Thymus (tissue), 11 donors: ENCODE results near the gene SLC7A6. TPM values are rescaled to one million over a fixed set of nuclear protein-coding genes. Genes with fewer than 3 reads are reported as not detected.

Experiments
- DNase-seq, 9 donors: peaks; one replicate each; pipeline ENCODE4 v3.0.0-alpha.2; 2013; ENCODE audit warnings: low spot score in 9 of 9, low read depth in 6 of 9, missing footprints in 1 of 9
- H3K27ac ChIP-seq, 2 donors: one replicate each; pipeline ENCODE4 v1.5.1; 2013; ENCODE audit warnings: control low read depth in 1 of 2, low read depth in 1 of 2, low read length in 1 of 2, mild to moderate bottlenecking in 1 of 2, moderate library complexity in 1 of 2
- H3K27me3 ChIP-seq, 2 donors: one replicate each; pipeline ENCODE4 v1.5.1; 2013; ENCODE audit warnings: low read length in 1 of 2; ENCODE audit not compliant: control insufficient read depth in 2 of 2, insufficient read depth in 1 of 2
- H3K36me3 ChIP-seq, 2 donors: one replicate each; pipeline ENCODE4 v1.5.1; 2013; ENCODE audit warnings: low read length in 1 of 2, mild to moderate bottlenecking in 1 of 2, moderate library complexity in 1 of 2; ENCODE audit not compliant: control insufficient read depth in 2 of 2, insufficient read depth in 2 of 2
- H3K4me1 ChIP-seq, 2 donors: one replicate each; pipeline ENCODE4 v1.5.1; 2013; ENCODE audit warnings: low read length in 2 of 2; ENCODE audit not compliant: control insufficient read depth in 2 of 2, insufficient read depth in 2 of 2
- H3K4me3 ChIP-seq, 2 donors: one replicate each; pipeline ENCODE4 v1.5.1; 2013; ENCODE audit warnings: low read length in 2 of 2, control low read depth in 1 of 2, mild to moderate bottlenecking in 1 of 2
- H3K9me3 ChIP-seq, 2 donors: one replicate each; pipeline ENCODE4 v1.5.1; 2013; ENCODE audit warnings: low read length in 1 of 2, mild to moderate bottlenecking in 1 of 2; ENCODE audit not compliant: control insufficient read depth in 2 of 2, insufficient read depth in 1 of 2
- WGBS: extraction: QIAGEN DNeasy Blood & Tissue Kit; methylation state at CpG from one replicate; pipeline ENCODE4 v1.1.7; 2013; 5-methylcytosine and 5-hydroxymethylcytosine counted together
- polyA plus RNA-seq: library from polyadenylated mRNA; stranded (reverse); fragments of 200-250 nt; gene quantifications from one replicate; pipeline ENCODE4 v1.2.3, GENCODE V29; 2013
- total RNA-seq: library from RNA; stranded (reverse); fragments of 120-200 nt; gene quantifications from one replicate; pipeline ENCODE4 v1.2.4, GENCODE V29; 2013
- donor health status: healthy.

SLC7A6 gene
- total and polyA plus RNA-seq, 2 donors = 42.3 to 47.3 TPM

DNA sequence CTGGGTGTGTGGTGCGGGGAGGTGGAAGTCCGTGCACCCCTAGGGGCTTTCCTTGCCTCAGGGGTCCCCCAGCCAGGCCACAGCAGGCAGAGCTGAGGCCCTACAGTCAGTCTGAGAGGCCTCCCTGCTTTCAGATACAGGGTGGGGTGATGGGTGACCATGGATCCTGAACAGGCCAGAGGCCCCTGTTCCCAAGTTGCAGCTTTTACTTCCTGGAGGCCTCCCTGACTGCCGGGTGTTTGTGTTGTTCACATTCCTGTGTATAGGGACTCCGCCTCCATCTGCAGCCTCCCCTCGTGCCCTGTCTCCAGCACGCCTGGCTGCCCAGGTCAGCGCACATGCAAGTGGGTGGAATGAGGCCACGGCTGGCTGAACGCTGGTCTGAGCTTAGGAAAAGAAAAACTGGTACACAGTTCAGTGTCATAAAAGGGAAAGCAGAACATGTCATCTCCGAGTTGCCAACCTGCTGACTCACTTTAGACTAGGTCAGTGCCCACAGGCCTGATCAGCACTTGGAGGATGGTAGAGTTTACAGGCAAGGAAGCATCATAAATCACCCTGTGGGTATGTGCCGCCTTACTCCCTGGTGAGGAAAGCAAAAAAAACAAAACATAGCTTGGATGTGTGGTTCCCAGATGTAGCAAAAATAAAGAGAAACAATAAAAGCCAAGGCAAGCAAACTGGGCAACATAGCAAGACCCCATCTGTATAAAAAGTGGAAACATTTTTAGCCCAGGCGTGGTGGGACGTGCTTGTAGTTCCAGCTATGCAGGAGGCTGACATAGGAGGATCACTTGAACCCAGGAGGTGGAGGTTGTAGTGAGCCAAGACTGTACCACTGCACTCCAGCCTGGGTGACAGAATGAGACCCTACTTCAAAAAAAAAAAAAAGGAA is 6.2 kb upstream of the SLC7A6 start:
- Histone ChIP-seq H3K27ac (peak overlapping the region; percentile 92 to 100), H3K4me1 (peaks cover 55 to 95% of the 10 kb centered on the region in 2 donors), H3K27me3 (no peaks in the 10 kb centered on the region), H3K9me3 (peaks cover 1 to 9% of the 10 kb centered on the region in 2 donors), H3K4me3 (peak overlapping the region; percentile 9 to 13), H3K36me3 (peaks cover 45 to 57% of the 10 kb centered on the region in 2 donors)
- 55% methylated on average over 13 of the region's 13 CpGs for WGBS
- DNase-seq = peak in 1 of 9 donors; percentile 46

GRCh38 chr16:68259007-68259825 is 5.1 kb upstream of the SLC7A6 start:
- H3K36me3 ChIP-seq = peaks cover 35 to 48% of the 10 kb centered on the region in 2 donors
- no peak overlapping the region for H3K4me3 ChIP-seq
- WGBS = 66% methylated on average over 27 of the region's 27 CpGs
- DNase-seq = peak in 1 of 9 donors; percentile 74
- peaks cover 1 to 9% of the 10 kb centered on the region in 2 donors for H3K9me3 ChIP-seq
- peak overlapping the region; percentile 2 to 100 for H3K27ac ChIP-seq
- H3K27me3 ChIP-seq = no peaks in the 10 kb centered on the region
- peaks cover 58 to 94% of the 10 kb centered on the region in 2 donors for H3K4me1 ChIP-seq

GRCh38 chr16:68263559-68264127 is 683 bp upstream of the SLC7A6 start:
- WGBS = 43% methylated on average over 11 of the region's 11 CpGs
- Histone ChIP-seq H3K9me3 (peaks cover 1 to 4% of the 10 kb centered on the region in 2 donors), H3K27ac (peak overlapping the region; percentile 90 to 94), H3K4me1 (peaks cover 44 to 79% of the 10 kb centered on the region in 2 donors), H3K4me3 (peak overlapping the region; percentile 68 to 99), H3K27me3 (no peaks in the 10 kb centered on the region), H3K36me3 (peaks cover 23 to 35% of the 10 kb centered on the region in 2 donors)
- DNase-seq = no peak

DNA sequence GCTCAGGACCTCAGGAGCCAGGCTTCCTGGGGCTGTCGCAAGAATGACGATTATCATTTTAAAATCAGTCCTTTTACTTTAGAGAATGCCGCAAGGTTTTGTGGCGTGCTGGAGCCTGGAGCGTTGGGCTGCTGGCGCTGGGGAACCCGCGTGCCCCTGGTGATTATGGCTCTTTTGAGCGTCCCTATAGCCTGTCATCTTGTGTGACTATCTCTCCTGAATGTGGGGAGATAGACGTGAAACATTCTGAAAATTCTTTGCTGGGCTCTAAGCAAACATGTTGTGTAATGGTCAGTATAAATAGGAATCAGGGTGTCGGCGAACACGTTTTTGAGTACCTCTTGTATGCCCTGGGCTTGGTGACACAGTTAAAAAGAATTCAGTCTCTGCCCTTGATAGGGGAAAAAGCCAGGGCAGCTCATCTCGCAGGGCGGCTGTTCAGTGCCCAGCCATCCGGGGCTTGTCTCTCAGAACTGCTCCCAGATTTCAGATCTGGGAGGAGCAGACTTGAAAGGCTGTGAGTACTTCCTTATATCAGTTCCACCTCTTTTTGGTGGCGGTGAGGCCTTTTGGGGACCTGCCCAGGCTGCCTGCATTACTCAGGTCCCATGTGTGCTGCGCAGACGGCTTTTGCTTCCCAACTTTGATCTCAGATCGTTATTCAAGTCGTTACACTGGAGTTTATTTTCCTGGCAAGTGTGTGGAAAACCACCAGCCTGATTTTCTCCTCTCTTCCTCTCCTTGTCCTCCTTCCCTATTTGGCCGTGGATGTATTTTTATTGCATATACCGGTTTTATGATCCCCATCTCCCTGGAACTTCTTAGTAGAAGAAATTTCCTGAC is 973 bp downstream of the SLC7A6 start:
- peak in 1 of 9 donors; percentile 70 for DNase-seq
- Histone ChIP-seq H3K9me3 (no peaks in the 10 kb centered on the region), H3K4me1 (peaks cover 40 to 76% of the 10 kb centered on the region in 2 donors), H3K36me3 (peaks cover 11 to 29% of the 10 kb centered on the region in 2 donors), H3K27ac (peak overlapping the region; percentile 78 to 94), H3K27me3 (no peaks in the 10 kb centered on the region), H3K4me3 (peak overlapping the region; percentile 68 to 99)
- WGBS = 8% methylated on average over 23 of the region's 23 CpGs

DNA sequence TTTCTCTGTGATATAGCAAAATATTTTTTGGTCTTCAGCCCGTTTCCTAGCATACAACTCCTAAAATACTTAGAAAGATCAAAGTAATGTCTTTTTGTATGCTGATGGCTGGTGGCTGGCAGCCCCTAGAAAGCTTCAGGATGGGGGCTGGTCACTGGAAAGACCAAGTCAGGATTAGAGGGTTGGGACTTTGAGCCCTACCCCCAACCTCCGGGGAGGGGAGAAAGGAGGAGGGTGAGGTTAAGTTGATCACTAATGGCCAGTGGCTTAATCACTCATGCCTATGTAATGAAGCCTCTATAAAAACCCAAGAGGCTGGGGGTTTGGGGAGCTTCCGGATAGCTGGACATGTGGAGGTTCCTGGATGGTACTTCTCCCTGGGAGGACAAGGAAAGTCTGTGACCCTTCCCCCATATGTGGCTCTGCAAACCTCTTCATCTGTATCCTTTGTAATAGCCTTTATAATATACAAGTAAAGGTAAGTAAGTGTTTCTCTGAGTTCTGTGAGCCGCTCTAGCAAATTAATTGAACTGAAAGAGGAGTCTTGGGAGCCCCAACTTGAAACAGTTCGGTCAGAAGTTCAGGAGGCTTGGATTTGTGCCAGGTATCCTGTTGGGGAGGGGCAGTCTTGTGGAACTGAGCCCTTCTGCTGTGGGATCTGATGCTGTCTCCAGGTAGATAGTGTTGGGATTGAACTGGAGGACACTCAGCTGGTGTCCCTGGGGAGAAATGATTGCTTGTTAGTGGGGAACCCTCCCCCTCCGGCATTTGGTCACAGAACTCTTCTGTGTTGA is 3.5 kb downstream of the SLC7A6 start:
- WGBS = 94% methylated on average over 6 of the region's 6 CpGs
- Histone ChIP-seq H3K27me3 (no peaks in the 10 kb centered on the region), H3K36me3 (peaks cover 17 to 44% of the 10 kb centered on the region in 2 donors), H3K9me3 (no peaks in the 10 kb centered on the region), H3K4me1 (peaks cover 45 to 77% of the 10 kb centered on the region in 2 donors), H3K27ac (peak overlapping the region in 1 of 2 donors; percentile 31), H3K4me3 (no peak overlapping the region)
- DNase-seq = no peak

DNA sequence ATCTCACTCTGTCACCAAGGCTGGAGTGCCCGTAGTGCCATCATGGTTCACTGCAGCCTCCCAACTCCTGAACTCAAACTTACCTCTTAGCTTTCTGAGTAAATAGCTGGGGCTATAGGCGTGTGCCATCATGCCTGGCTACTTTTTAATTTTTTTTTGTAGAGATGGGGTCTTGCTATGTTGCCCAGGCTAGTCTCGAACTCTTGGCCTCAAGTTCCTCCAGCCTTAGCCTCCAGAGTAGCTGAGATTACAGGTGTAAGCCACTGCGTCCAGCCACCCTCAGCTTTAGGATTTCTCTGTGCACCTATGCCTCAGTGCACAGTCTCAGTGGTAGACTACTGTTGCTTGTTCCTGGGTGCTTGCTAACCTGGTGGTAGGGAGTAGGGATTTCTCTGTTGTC is 5.5 kb downstream of the SLC7A6 start:
- DNase-seq = no peak
- H3K4me1 ChIP-seq = peaks cover 60 to 86% of the 10 kb centered on the region in 2 donors
- peaks cover 28 to 64% of the 10 kb centered on the region in 2 donors for H3K36me3 ChIP-seq
- WGBS = 97% methylated on average over 4 of the region's 4 CpGs
- H3K4me3 ChIP-seq = no peak overlapping the region
- H3K27me3 ChIP-seq = no peaks in the 10 kb centered on the region
- peaks cover 1 to 2% of the 10 kb centered on the region in 2 donors for H3K9me3 ChIP-seq
- H3K27ac ChIP-seq = peak overlapping the region; percentile 60 to 64

GRCh38 chr16:68270353-68270752 is 6.0 kb downstream of the SLC7A6 start:
- 61% methylated on average over 1 of the region's 1 CpG for WGBS
- peaks cover 31 to 66% of the 10 kb centered on the region in 2 donors for H3K36me3 ChIP-seq
- H3K4me1 ChIP-seq = peaks cover 64 to 90% of the 10 kb centered on the region in 2 donors
- peaks cover 1 to 2% of the 10 kb centered on the region in 2 donors for H3K9me3 ChIP-seq
- no peak overlapping the region for H3K4me3 ChIP-seq
- H3K27me3 ChIP-seq = no peaks in the 10 kb centered on the region
- peak overlapping the region; percentile 60 to 64 for H3K27ac ChIP-seq
- no peak for DNase-seq
